AG04450 (cell line): ENCODE measurements around the gene NSUN4. TPM values are rescaled to one million over a fixed set of nuclear protein-coding genes. Genes with fewer than 3 reads are reported as not detected.
"Not testable (repeated sequence)": the region's sequence is repeated elsewhere in the genome, so short reads cannot be mapped to it uniquely, and the experiment has no call there.

Experiments
- CTCF ChIA-PET: fragments of 300-600, 350-600 bp; formaldehyde crosslinking; extraction: SDS; loops from one replicate; lab custom pipeline; 2022; ENCODE audit warnings: antibody characterized with exemption, inconsistent platforms; lab: Charles Lee
- POLR2A ChIA-PET: fragments of 350-600 bp; formaldehyde crosslinking; extraction: SDS; loops from one replicate; lab custom pipeline; 2021; ENCODE audit warnings: antibody characterized with exemption, inconsistent platforms; lab: Yijun Ruan, JAX
- DNase-seq: peaks from one replicate; pipeline ENCODE4 v3.0.0-alpha.2; 2011; ENCODE audit warnings: low read depth, low spot score
- H3K27ac ChIP-seq: one replicate; pipeline ENCODE4 v1.5.1; 2012; ENCODE audit warnings: low read depth, low read length, control low read depth
- H3K27me3 ChIP-seq: one replicate; pipeline ENCODE4 v1.6.0; 2012; ENCODE audit warnings: low read length; ENCODE audit not compliant: control insufficient read depth, insufficient read depth
- H3K4me3 ChIP-seq: 2 replicates; pipeline ENCODE4 v1.5.1; 2011; ENCODE audit warnings: mild to moderate bottlenecking, low read depth, low read length, control low read depth
- H3K9me3 ChIP-seq: 2 replicates; pipeline ENCODE4 v1.5.1; 2012; ENCODE audit warnings: low read length; ENCODE audit not compliant: control insufficient read depth, insufficient read depth
- polyA plus RNA-seq: library from polyadenylated mRNA; depleted of rRNA; stranded (reverse); fragments of >200 nt; gene quantifications from 2 replicates; pipeline ENCODE4 v1.2.3, GENCODE V29; 2011
- TF ChIP-seq, protein P1 (sequence below): IDR thresholded peaks from 2 replicates; pipeline ENCODE4 v1.5.1; 2011; ENCODE audit warnings: low read depth, low read length, control low read depth, inconsistent platforms

The NSUN4 gene
- polyA plus RNA-seq, 1 experiment = 18.4 TPM

DNA sequence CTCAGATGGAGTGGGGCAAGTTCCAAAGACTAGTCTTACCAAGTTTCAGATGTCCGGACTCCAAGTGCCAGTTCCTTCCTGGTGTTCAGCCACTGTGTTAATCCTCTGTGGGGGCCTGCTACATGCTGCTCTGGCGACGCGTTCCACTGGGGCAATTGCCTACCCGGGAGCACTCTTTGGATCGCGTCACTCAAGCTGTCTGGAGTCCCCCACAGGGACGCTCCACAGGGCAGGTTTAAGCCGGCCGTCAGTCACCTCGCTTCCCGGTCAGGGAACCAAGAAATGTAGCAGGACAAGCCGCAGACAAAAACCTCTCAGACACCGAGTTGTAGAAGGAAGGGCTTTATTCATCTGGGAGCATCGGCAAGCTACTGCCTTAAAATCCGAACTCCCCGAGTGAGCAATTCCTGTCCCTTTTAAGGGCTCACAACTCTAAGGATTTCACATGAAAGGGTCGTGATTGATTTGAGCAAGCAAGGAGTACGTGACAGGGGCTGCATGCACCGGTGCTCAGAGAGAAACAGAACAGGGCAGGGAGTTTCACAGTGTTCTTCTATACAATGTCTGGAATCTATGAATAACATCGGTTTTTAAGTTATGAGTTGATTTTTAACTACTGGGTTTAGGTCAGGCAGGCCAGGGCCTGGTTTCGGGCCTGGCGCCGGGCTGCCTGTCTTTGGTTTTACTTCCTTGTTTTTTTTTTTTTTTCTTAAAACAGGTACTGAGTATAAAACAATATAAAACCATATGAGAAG, 8.6 kb upstream of the NSUN4 start:
- CTCF ChIA-PET = interaction anchor here (0.6 kb wide), 1 partner anchor 14 kb away, joined by 10 read pairs; no protein-coding TSS in a partner anchor
- H3K4me3 ChIP-seq, H3K27ac ChIP-seq, H3K27me3 ChIP-seq, POLR2A ChIA-PET, DNase-seq, H3K9me3 ChIP-seq: not testable (repeated sequence)

DNA sequence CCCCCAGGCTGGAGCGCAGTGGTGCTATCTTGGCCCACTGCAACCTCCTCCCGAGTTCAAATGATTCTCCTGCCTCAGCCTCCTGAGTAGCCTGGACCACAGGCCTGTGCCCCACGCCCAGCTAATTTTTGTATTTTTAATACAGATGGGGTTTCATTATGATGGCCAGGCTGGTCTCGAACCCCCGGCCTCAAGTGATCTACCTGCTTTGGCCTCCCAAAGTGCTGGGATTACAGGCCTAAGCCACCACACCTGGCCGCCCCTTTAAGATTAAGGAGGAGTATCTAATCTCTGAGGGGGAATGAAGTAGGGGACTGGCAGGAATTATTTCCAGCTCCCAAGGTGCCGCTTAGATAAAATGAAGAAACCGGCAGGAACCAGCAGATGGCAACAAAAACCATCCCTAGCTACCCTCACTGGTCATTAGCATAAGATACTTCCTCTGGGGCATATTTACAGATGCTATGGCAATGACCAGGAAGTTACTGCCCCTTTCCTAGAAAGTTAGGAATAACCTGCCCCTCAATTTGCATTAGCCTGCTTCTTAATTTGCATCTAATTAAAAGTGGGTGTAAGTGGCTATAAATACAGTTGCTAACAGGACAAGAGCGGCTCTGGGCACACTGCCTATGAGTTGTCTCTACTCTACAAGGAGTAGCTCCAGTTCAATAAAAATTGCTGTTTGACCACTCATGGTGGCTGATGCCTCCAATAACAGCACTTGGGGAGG, 7.1 kb upstream of the NSUN4 start:
- POLR2A ChIA-PET = no interaction called here
- no peaks in the 10 kb centered on the region for H3K9me3 ChIP-seq
- CTCF ChIA-PET = interaction anchor here (0.6 to 1.8 kb wide), 6 partner anchors 9 to 23 kb away, joined by 3 to 15 read pairs (median 4); no protein-coding TSS in a partner anchor
- H3K4me3 ChIP-seq = no peak overlapping the region
- H3K27ac ChIP-seq = no peak overlapping the region
- DNase-seq = no peak
- H3K27me3 ChIP-seq = no peaks in the 10 kb centered on the region
- TF ChIP-seq, protein P1, sequence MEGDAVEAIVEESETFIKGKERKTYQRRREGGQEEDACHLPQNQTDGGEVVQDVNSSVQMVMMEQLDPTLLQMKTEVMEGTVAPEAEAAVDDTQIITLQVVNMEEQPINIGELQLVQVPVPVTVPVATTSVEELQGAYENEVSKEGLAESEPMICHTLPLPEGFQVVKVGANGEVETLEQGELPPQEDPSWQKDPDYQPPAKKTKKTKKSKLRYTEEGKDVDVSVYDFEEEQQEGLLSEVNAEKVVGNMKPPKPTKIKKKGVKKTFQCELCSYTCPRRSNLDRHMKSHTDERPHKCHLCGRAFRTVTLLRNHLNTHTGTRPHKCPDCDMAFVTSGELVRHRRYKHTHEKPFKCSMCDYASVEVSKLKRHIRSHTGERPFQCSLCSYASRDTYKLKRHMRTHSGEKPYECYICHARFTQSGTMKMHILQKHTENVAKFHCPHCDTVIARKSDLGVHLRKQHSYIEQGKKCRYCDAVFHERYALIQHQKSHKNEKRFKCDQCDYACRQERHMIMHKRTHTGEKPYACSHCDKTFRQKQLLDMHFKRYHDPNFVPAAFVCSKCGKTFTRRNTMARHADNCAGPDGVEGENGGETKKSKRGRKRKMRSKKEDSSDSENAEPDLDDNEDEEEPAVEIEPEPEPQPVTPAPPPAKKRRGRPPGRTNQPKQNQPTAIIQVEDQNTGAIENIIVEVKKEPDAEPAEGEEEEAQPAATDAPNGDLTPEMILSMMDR = peak; percentile 41

DNA sequence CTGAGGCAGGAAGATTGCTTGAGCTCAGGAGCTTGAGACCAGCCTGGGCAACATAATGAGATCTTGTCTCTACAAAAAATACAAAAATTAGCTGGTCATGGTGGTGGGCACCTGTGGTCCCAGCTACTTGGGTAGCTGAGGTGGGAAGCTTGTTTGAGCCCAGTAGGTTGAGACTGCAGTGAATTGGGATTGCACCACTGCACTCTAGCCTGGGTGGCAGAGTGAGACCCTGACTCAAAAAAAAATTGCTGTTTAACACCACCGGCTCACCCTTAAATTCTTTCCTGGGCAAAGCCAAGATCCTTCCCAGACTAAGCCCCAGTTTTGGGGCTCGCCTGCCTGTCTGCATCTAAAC, 6.6 kb upstream of the NSUN4 start:
- no peak for DNase-seq
- TF ChIP-seq, protein P1 = no peak
- Histone ChIP-seq H3K27ac (no peak overlapping the region), H3K9me3 (no peaks in the 10 kb centered on the region), H3K4me3 (no peak overlapping the region), H3K27me3 (no peaks in the 10 kb centered on the region)
- ChIA-PET CTCF (interaction anchor here (0.6 to 1.8 kb wide), 6 partner anchors 8 to 24 kb away, joined by 3 to 15 read pairs (median 4); no protein-coding TSS in a partner anchor), POLR2A (no interaction called here)

- Histone ChIP-seq H3K27me3 (no peaks in the 10 kb centered on the region), H3K9me3 (no peaks in the 10 kb centered on the region), H3K27ac (no peak overlapping the region), H3K4me3 (no peak overlapping the region)
- ChIA-PET POLR2A (no interaction called here), CTCF (interaction anchor here (0.5 kb wide), 1 partner anchor 14 kb away, joined by 3 read pairs; no protein-coding TSS in a partner anchor)
- no peak for DNase-seq
- TF ChIP-seq, protein P1 = no peak
These were observed 5.5 kb upstream of the NSUN4 start for GRCh38 chr1:46335081-46335480.

GRCh38 chr1:46337409-46337808, 3.2 kb upstream of the NSUN4 start:
- POLR2A ChIA-PET, DNase-seq, H3K9me3 ChIP-seq, H3K27ac ChIP-seq, CTCF ChIA-PET, H3K27me3 ChIP-seq, H3K4me3 ChIP-seq: not testable (repeated sequence)
